HG03066 (cell line): ENCODE data around the gene POU2AF1.

Experiments used
- ATAC-seq: cut with Tn5 transposase; IDR thresholded peaks from one replicate; pipeline ENCODE4 v1.9.1; 2021; ENCODE audit warnings: low read depth; ENCODE audit not compliant: unreplicated experiment

Gene POU2AF1

DNA sequence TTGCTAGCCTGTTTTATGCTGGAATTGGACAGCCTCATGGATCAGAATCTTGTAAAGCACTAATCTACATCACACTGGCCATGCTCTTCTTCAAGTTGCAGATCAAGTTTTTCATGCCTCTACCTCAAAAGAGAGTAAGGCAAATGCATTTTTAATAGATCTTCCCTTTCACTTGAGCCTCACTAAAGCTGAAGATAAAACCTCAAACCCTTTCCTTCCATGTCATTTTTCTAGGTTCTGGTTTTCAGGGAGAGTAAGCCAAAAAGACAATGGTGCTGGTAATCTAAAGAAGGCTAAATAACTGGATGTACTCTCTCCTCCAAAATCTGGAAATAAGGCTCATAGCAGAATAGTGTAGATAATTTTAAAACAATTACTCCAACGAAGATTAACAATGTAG lies 28.3 kb downstream of the POU2AF1 start:
- ATAC-seq: no peak

DNA sequence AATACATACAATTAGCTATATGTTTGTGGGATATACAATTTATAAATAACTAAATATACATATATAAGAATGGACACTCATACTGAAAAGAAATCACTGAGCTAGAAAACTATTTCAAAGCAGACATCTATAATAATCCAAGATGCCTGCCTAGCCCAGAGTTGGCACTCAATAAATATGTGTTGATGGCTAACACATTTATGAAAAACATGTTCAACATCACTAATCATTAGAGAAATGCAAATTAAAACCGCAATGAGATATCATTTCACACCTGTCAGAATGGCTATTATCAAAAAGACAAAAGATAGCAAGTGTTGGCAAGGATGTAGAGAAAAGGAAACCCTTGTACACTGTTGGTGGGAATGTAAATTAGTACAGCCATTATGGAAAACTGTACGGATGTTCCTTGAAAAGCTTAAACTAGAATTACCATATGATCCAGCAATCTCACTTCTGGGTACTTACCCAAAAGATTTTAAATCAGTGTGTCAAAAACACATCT lies 29.8 kb downstream of the POU2AF1 start:
- no peak for ATAC-seq

DNA sequence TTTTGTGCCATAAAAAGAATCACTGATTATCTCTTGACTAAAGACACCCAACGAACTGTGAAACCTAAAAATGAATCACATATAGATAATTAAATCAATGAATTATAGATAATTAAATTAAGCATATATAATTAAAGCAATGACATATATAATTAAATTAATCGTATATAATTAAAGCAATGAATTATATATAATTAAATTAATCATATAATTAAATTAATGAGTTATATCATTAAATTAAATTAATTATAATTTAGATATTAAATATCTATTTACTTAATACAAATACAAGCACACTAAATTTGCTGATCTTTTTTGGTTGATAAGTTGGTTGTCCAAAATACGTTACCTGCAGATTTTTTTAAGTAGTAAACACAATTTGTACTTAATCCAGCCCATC lies 30.9 kb downstream of the POU2AF1 start:
- ATAC-seq: no peak

DNA sequence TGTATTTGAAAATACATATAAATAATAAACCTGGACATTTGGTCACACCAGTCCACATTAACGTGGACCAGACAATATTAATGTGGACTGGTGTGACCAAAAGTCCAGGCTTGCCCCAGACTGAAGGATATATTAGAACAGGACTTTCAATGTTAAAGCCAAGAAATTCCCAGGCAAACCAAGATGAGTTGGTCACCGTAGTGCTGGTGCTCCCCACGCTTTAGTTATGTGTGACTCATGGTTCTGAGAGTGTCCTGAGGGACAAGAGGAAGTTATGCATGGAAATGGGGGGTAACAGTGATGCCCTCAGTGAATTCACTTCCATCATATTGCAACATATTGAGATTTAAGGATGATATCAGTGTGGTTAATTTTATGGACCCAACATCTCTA lies 31.4 kb downstream of the POU2AF1 start:
- ATAC-seq: no peak

DNA sequence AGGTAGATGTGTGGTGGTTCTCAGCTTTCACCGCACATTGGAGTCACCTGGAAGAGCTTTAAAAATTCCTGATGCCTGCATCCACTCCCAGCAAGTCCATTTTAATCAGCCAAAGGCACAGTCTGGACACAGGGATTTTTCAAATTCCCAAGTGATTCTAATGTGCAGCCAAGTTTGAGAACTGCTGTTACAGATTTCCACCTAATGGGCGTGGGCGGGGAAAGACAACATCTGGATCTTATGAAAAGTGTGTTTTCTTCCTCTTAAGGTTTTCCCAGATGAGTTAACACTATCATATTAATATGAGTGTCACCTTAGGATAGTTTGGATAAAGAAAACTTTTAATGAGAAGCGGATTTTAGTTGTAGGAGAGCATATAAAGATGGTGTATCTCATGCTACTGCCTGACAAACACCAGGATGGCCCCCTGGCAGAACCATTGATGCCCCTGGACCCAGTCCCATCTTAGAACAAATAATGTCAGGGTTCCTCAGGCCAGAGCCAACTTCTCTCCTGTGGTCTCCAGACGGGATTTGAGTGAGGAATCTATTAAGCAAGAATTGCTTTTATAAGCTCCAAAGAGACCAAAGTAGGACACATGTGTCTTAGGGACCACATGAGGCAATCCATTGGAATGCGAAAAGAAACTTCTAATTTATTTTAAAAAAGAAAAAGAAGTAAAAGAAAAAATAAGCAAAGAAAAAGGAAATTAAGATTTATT lies 31.9 kb downstream of the POU2AF1 start:
- no peak for ATAC-seq

DNA sequence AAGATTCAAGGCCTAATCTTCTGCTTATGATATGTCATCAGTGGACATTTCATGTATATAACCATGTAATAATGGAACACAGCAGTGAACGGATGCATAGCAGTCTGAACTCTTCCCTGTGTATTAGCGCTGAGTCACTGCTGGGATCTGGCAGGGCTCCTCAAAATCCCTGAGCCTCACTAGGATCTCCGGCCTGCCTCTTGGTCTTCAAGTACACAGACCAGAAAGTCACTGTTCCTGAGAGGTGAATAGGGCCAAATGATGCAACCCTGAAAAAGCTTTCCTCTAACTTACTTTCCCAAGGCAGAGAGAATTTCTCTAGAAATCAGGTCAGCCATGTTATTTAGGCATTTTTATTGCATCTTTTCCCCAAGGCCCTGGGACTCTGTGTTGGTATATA lies 35.0 kb downstream of the POU2AF1 start:
- ATAC-seq: no peak

DNA sequence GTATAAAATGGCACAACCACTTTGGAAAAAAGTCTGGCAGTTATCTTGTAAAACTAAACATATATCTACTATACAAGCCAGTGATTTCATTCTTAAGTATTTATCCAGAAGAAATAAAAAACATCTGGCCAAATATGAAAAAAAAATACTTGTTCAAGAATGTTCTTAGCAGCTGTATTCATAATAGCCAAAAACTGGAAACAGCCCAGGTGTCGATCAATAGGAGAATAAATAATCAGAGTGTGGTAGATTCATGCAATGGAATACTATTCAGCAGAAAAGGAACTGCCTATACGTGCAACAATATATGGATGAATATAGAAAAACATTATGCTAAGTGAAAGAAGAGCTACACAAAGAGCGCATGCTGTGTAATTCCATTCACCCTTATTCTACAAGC lies 36.7 kb downstream of the POU2AF1 start:
- no peak for ATAC-seq

DNA sequence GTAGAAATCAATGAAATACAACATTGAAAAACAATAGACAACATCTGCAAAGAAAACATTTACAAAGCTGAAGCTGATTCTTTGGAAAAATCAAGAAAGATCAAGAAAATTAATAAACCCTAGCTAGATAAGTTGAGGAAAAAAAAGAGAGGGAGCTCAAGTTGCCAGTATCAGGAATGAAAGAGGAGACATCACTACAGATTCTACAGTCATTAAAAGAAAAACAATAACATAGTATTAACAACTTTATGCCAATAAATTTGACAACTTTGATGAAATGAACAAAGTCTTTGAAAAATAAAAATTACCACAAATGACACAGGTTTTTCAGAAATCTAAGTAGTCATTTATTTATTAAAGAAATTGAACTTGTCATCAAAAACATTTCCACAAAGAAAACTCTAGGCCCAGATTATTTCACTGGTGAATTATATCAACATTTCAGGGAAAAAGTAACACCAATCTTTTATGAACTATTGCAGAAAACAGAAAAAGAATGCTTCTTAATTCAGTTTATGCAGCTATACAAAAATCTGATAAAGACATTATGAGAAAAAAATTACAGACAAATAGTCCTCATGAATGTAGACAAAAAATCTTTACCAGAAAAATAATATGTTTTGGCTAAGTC lies 39.2 kb downstream of the POU2AF1 start:
- no peak for ATAC-seq

DNA sequence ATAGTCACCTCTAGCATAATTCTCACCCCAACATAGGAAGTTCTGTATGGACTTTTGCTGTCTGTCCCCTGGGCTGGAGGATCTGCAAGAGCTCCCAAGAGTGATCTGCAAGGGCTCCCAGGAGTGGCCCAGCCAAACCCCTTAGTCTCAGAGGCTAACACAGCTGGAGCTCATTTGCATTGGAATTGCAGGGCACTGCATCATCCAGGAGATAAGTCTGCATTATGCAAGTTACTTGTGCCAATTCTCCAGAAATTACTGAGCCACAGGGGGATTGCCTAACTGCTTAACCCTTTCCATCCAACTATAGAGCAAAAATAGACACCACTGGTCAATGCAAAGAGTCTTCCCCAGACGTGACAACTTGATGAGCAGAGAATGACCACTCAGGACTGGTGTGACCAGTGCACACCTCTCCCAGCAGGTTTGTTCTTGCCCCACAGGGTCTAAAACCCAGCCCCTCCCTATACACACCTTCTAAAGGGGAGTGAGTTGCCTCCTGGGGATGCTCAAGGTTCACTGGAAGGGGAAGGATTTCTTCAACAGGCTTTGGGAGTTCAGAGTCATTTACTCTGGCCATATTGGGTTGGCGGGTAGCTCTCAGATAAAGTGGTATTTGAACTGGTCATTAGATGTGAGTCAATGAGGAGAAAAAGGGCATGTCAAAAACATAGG lies 42.4 kb downstream of the POU2AF1 start:
- ATAC-seq: no peak

DNA sequence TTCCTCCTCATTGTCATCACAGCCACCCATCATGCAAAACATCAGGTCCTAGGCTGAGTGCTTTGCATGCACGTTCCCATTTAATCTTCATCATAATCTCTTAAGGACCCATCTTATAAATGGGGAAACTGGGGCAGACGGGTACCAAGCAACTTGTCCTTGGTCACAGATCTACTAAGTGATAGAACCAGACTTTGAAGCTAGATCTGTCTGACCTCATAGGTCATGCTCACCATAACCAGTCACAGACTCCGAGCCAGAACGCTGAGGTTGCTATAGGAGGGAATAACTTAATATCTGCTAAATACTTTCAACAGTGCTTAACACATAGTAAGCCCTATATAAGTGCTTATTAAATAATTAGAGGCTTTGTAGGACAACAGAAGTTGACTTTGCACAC lies 43.0 kb downstream of the POU2AF1 start:
- no peak for ATAC-seq

DNA sequence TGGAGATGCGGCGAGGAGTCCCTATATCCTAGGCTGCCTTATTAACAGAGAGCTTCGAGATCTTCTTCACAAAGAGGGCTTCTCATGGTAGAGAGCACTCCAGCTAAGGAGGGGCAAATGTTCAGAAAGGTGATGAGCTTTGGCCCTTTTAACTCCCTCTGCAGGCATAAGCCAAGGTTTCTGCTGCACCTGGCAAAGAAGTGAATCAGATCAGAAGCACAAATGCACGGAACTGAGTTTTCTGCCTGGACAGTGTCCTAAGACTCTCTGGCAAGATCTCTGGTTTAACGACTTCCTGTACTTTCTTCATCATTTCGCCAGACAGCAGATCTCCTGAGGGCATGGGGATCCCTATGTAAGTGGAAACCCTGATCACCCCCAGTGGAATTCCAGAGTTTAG lies 43.5 kb downstream of the POU2AF1 start:
- no peak for ATAC-seq

DNA sequence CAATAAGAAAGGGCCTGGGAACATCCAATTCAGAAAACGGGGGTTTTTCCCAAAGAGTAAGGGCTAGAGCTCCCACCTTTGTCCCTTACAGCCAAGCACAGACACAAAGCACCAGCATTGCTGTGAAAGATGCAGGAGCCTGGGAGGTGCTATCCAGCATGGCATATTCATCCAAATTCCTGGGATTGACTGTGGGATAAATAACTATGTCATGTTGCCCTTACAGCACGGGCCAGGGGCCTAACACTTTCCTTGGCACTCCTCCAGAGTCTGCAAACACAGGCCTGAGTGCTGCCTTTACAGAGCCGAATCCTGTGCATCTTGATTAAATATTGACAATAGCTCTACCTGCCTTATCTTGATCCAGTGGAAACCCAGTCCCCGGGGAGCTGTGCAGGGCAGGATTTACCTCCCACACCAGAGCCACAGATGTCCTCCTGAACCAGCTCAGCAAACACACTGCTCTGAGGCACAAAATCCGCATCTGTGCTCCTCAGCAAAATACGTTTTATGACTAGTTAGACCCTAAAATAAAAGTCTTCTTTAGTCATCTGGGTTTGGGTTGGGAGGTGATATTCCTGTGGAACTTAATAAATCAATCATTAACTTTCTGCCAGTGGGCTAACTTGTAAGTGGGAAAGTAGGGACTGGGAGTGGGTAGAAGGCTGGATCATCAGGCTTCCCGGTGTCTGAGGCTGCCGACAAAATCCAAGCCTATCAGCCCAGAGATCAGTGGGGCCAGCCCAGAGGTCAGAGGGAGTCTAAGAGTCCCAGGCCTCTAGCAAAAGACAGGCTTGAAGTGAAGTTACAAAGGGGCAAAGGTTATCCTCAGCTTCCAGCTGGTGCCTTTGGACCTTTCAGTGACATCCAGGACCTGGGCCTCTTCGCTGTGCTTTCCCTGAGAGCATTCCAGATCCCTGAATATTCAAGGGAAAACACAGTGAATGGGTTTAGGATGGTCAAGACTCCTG lies 44.3 kb downstream of the POU2AF1 start:
- ATAC-seq: no peak

DNA sequence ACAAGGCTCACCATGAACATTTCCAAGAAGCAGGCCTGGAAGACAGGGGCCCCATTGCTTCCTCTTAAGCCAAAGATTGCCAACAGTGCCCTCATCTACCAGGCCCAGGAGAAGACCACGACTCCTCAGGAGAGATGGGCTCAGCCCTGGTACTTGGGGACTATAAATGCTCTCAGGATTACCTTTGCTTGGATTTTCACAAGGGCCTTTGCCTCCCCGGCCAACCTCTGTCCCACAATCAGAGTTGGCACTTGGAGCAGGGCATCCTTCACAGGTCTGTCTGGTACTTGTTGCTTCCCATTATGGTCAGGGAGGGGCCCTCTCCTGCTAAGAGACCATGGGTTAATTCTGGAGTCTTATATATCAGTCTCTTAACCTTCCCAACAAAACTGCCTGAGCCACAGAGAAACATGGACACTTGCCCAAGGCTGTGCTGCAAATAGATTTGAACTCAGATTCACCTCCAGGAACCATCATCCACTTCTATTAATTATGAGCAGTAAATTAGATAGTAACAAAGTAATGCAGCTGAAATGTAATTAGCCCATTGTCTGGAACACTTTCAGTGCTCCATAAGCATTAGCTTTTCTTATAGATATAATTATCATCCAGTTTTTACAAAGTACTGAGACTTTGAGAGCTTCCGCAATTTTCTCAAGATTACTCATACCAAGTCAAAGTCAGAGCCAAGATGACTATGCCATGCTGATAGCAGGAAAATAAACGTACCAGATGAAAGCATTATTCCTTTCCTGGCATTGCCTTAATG lies 47.2 kb downstream of the POU2AF1 start:
- no peak for ATAC-seq

DNA sequence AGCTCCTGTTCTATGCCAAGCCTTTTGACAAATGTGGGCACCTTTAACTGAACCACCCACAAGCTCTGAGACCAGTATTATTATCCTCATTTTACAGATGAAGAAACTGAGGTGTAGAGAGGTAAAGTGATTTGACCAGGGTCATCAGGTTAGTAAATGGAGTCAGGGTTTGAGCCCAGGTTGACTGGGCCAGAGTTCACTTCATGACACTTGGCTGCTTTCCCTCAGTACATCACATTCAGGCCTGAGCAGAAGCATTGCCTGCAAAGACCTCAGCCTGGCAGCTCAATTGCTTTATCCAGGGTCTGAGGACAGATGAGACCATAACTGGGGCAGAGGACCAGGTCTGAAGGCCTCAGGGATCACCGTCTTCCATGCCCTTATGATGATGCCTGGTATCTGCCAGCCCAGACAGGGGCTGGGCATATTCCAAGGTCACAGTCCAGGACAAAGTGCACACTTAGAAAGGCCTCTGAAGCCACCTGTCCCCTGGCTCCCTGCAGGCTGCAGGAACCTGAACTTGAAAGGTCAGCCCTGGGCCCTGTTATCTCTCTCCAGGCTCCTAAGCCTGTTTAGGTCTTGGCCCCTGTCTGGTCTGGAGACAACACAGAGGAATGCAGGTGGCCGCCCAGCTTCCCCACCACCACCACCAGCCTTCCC lies 48.7 kb downstream of the POU2AF1 start:
- no peak for ATAC-seq

DNA sequence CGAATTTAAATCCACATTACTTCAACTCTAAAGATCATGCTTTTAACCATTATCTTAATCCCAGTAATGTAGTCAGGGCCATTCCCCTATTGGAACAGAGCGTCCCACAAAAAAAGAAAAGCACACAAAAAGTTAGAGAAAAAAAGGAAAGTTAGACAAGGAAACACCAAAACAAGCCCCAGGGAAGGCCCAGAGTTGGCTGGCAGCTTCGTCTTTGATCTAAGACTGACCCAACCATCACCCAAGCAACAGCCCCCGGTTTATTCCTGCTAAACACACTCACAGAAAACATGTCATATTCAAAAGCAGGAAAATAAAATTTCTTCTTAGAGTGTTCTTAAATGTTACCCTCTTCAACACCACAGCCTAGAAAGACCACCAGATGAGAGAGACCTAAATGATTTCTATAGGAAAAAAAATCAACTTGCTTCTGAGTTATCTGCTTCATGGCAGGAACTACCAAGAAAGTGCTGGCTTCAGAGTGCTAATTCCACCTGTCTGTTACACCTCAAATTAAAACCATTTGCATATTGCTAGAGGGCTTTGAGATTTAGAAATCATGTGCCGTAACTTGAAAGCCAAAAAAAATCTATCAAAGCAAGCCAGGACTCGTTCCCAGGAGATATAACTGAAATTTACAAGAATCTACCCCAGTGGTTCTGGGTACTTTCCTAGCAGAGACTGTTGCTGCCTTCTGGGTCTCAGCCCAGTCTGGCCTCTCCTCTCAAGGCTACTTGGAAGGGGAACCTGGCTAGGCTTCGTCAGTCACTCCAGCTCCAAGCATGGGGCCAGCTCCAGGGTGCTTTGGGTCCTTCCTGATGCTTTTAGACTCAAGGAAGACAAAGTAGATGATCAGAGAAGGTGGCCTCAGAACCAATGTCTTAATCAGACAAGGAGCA lies 49.5 kb downstream of the POU2AF1 start:
- ATAC-seq: no peak

DNA sequence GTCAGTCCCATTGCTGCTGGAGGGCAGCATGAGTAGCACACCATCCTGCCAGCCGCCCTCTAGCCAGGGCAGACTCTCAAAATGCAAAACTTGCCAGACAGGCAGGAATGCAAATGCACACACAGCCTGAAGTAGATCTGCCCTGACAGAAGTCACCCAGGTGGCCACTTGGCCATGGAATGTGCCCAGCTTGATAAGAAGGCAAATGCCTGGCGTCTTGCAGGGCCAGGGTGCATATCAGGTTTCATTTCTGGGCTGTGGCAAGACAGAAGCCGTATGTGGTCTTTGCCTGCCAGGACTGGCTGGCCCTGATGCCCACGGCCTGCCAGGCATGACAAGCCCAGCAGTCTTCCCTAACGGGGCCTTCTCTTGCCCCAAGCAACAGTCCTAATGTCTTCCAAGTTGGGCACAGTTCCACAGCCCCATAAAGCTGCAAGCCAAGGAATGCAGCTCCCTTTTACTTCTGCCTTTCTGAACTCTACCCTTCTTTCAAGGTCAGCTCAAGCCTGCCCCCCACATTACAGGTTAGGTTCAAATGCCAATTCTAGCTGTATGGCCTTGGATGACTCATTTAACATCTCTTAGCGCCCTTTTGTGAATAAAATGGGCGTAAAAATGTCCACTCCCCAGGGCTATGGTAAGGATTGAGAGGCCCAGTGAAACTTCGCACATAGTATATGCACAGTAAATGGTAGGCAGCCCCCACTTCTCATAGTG lies 51.0 kb downstream of the POU2AF1 start:
- no peak for ATAC-seq

DNA sequence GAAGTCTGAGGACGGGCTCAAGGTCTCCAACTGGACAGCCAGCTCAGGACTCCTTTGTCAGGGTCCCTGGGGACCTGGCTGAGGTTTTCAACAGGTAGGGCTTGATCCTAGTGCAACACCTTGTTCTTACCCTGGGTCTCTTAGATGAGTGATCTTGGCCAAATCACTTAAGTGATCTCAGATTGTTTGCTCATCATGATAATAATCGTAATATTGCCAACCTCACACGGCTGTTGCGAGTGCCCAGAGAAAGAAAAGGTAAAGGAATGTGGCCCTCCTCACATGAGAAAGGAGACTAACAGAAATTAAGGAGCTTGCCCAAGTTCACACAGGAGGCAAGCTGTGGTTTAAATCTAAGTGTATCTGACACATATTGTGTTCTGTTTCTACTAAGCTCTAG lies 52.3 kb downstream of the POU2AF1 start:
- no peak for ATAC-seq

DNA sequence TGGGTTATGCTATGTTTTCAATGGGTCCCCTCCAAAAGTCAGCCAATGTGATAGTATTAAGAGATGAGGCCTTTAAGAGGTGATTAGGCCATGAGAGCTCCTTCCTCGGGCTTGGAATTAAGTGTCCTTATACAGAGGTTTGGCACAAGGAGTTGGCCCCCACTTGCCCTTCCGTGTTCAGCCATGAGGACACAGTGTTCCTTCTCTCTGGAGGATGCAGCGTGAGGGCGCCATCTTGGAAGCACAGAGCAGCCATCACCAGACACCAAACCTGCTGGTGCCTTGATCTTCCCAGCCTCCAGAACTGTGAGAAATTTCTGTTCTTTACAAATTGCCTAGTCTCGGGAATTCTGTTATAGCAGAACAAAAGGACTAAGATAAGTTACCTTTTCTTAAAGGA lies 53.8 kb downstream of the POU2AF1 start:
- ATAC-seq: no peak
